HepG2 (cell line): Measurements from ENCODE around the gene IRGQ. TPM values are rescaled to one million over a fixed set of nuclear protein-coding genes. Genes with fewer than 3 reads are reported as not detected.
A peak's percentile ranks its signal among the peaks of the same experiment; 100 is the strongest.

Experiments
- JARID2 ChIP-seq: sonication (generic); formaldehyde crosslinking; IDR thresholded peaks from 2 replicates; pipeline ENCODE4 v1.8.1; 2023; ENCODE audit warnings: missing genetic modification reagents, inconsistent platforms; ENCODE audit not compliant: insufficient replicate concordance
- LRRFIP1 ChIP-seq: sonication (generic); formaldehyde crosslinking; conservative IDR thresholded peaks from 2 replicates; pipeline ENCODE4 v1.4.0; 2020; ENCODE audit warnings: missing genetic modification reagents
- RARA ChIP-seq: IDR thresholded peaks from 2 replicates; pipeline ENCODE4 v1.6.1; 2016; ENCODE audit warnings: missing genetic modification reagents, missing compliant biosample characterization
- SALL1 ChIP-seq: sonication (generic); formaldehyde crosslinking; IDR thresholded peaks from 2 replicates; pipeline ENCODE4 v1.8.0; 2022; ENCODE audit warnings: mild to moderate bottlenecking, missing genetic modification reagents
- SMYD3 ChIP-seq: sonication (generic); formaldehyde crosslinking; IDR thresholded peaks from 2 replicates; pipeline ENCODE4 v1.8.1; 2023; ENCODE audit warnings: mild to moderate bottlenecking, missing genetic modification reagents
- TARDBP ChIP-seq: sonication (generic); formaldehyde crosslinking; IDR thresholded peaks from 2 replicates; pipeline ENCODE4 v1.8.0; 2022; ENCODE audit warnings: mild to moderate bottlenecking, missing genetic modification reagents
- TGIF2 ChIP-seq: IDR thresholded peaks from 2 replicates; pipeline ENCODE4 v1.6.1; 2016; ENCODE audit warnings: control low read depth, missing compliant biosample characterization
- THAP11 ChIP-seq: IDR thresholded peaks from 2 replicates; pipeline ENCODE4 v1.6.1; 2016; ENCODE audit warnings: missing biosample characterization, missing genetic modification reagents
- ZBTB7A ChIP-seq: sonication (generic); formaldehyde crosslinking; IDR thresholded peaks from 2 replicates; pipeline ENCODE4 v1.8.0; 2022; ENCODE audit warnings: mild to moderate bottlenecking, missing genetic modification reagents
- ZFYVE20 ChIP-seq: sonication (generic); formaldehyde crosslinking; IDR thresholded peaks from 2 replicates; pipeline ENCODE4 v1.8.0; 2023; ENCODE audit warnings: low read depth, mild to moderate bottlenecking, moderate library complexity, missing genetic modification reagents, borderline replicate concordance
- ZNF205 ChIP-seq: IDR thresholded peaks from 2 replicates; pipeline ENCODE4 v1.6.1; 2018; ENCODE audit warnings: missing biosample characterization, missing genetic modification reagents
- ZNF318 ChIP-seq: sonication (generic); formaldehyde crosslinking; IDR thresholded peaks from 2 replicates; pipeline ENCODE4 v1.4.0; 2020; ENCODE audit warnings: mild to moderate bottlenecking, missing genetic modification reagents
- ZNF343 ChIP-seq: sonication (generic); formaldehyde crosslinking; IDR thresholded peaks from 2 replicates; pipeline ENCODE4 v1.4.0; 2020; ENCODE audit warnings: mild to moderate bottlenecking, missing genetic modification reagents
- ZNF510 ChIP-seq: sonication (generic); formaldehyde crosslinking; IDR thresholded peaks from 2 replicates; pipeline ENCODE4 v1.4.0; 2020; ENCODE audit warnings: low read depth, mild to moderate bottlenecking, missing genetic modification reagents
- ZNF703 ChIP-seq: sonication (generic); formaldehyde crosslinking; IDR thresholded peaks from 2 replicates; pipeline ENCODE4 v1.5.1; 2020; ENCODE audit warnings: missing genetic modification reagents, mild to moderate bottlenecking, moderate library complexity, borderline replicate concordance
- ZXDC ChIP-seq: sonication (generic); formaldehyde crosslinking; IDR thresholded peaks from 2 replicates; pipeline ENCODE4 v1.5.0; 2020; ENCODE audit warnings: mild to moderate bottlenecking, missing genetic modification reagents
- polyA plus RNA-seq, 8 experiments: library from polyadenylated mRNA; depleted of rRNA in 3 of 8; stranded (reverse) in 7 of 8; unstranded in 1 of 8; fragments of >200 nt; fragmentation: Illumina TruSeq in 4 of 8; extraction: Trizol in 4 of 8; gene quantifications; 2 replicates each; pipeline versions ENCODE4 v1.2.1 to v1.2.3, GENCODE V29; 2011 to 2016; ENCODE audit warnings: low read depth in 4 of 8, missing spikeins in 1 of 8, mixed read lengths in 1 of 8; ENCODE audit not compliant: insufficient read depth in 1 of 8
- total RNA-seq, 5 experiments: library from RNA; depleted of rRNA; stranded (reverse); fragments of >200 nt; fragmentation: Illumina TruSeq; extraction: Trizol; gene quantifications; 2 replicates each; pipeline ENCODE4 v1.2.3, GENCODE V29; 2016; ENCODE audit warnings: low read depth in 1 of 5

Gene IRGQ
- total and polyA plus RNA-seq, 2 of the 13 experiments (the other 11 are each of a cell fraction or from before 2014, with no cell fraction given), result 11.6 to 12.4 TPM

- TF ChIP-seq TGIF2 (CRISPR knock-in tag) (peak; percentile 69), ZNF205 (no peak; the same call in 1 of the 2 replicates), TARDBP (CRISPR knock-in tag) (peak; percentile 67; the same call in 1 of the 2 replicates), ZNF318 (0 out of 2 replicates have a peak, but pooled peaks have one; percentile 28), ZFYVE20 (CRISPR knock-in tag) (no peak), ZNF703 (no peak), THAP11 (CRISPR knock-in tag) (peak; percentile 66; the same call in 1 of the 2 replicates), SALL1 (CRISPR knock-in tag) (peak; percentile 72), ZXDC (CRISPR knock-in tag) (no peak), RARA (CRISPR knock-in tag) (no peak), ZNF510 (CRISPR knock-in tag) (0 out of 2 replicates have a peak, but pooled peaks have one; percentile 64), LRRFIP1 (CRISPR knock-in tag) (no peak), ZBTB7A (CRISPR knock-in tag) (peak; percentile 96), SMYD3 (CRISPR knock-in tag) (no peak), ZNF343 (peak; percentile 67; the same call in 1 of the 2 replicates), JARID2 (CRISPR knock-in tag) (no peak)
These were observed 39.1 kb upstream of the IRGQ start (continued) for GRCh38 chr19:43634872-43635560.
